GM12873 (cell line): ENCODE measurements around the gene HJV.

ENCODE experiments used
- TF ChIP-seq, protein P1 (sequence below): IDR thresholded peaks from 2 replicates; pipeline ENCODE4 v1.5.1; 2012; ENCODE audit warnings: low read depth, mild to moderate bottlenecking, moderate library complexity, low read length, control low read depth; ENCODE audit not compliant: insufficient read depth; ENCODE audit errors: missing control alignments

HJV gene, protein sequence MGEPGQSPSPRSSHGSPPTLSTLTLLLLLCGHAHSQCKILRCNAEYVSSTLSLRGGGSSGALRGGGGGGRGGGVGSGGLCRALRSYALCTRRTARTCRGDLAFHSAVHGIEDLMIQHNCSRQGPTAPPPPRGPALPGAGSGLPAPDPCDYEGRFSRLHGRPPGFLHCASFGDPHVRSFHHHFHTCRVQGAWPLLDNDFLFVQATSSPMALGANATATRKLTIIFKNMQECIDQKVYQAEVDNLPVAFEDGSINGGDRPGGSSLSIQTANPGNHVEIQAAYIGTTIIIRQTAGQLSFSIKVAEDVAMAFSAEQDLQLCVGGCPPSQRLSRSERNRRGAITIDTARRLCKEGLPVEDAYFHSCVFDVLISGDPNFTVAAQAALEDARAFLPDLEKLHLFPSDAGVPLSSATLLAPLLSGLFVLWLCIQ

DNA sequence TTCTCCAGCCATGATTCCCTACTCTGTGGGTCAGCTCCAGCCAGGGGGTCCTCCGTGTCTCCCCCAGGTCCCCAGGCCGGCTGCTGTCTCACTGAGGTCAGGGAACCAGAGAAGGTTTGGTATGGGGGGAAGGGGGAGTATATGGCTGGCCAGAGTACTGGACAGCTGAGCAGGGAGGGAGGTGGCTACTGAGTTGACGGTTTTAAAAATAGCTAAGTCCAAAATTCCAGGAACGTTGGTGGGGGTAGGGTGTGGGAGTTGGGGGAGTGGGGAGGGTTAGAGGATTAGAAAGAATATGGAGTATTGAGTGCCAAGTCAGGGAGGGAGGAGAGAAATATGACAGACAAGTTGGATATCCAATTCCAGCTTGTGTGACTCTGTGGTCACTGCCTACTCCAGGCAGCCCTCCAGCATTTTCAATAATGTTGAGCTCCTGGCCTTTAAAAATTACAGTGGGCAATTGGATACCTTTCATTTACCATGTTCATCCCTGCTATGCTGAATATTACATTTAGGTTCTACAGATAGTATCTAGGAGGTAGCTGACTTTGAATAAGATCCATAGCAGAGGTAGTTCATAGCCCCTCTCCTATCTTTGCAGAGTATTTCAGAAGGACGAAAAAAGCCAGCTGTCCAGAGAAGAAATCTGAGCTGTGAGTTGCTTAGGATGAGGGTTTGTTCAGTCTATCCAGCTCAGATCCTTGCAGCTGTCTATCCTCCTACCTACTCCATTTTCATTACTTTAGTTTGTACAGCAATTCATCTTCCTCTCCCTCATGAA lies at the start of gene HJV:
HJV (minus strand) TSS at position 114 of the 781 bp plus-strand sequence. CDS start 1,504 bp downstream, outside the sequence.
- TF ChIP-seq, protein P1, sequence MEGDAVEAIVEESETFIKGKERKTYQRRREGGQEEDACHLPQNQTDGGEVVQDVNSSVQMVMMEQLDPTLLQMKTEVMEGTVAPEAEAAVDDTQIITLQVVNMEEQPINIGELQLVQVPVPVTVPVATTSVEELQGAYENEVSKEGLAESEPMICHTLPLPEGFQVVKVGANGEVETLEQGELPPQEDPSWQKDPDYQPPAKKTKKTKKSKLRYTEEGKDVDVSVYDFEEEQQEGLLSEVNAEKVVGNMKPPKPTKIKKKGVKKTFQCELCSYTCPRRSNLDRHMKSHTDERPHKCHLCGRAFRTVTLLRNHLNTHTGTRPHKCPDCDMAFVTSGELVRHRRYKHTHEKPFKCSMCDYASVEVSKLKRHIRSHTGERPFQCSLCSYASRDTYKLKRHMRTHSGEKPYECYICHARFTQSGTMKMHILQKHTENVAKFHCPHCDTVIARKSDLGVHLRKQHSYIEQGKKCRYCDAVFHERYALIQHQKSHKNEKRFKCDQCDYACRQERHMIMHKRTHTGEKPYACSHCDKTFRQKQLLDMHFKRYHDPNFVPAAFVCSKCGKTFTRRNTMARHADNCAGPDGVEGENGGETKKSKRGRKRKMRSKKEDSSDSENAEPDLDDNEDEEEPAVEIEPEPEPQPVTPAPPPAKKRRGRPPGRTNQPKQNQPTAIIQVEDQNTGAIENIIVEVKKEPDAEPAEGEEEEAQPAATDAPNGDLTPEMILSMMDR: no peak

DNA sequence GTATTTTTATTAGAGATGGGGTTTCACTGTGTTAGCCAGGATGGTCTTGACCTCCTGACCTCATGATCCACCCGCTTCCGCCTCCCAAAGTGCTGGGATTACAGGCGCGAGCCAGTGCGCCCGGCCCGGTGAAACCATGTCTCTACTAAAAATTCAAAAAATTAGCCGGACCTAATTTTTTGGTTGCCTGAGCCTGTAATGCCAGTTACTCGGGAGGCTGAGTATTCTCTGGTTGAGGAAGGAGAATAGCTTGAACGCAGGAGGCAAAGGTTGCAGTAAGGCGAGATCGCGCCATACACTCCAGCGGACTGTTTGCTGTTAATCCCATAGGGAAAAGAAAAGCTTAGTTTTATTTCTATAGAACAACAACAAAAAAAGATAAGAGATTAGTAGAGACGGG lies 29.9 kb upstream of the HJV start:
- TF ChIP-seq, protein P1: no peak

GRCh38 chr1:146049436-146049835 lies 27.9 kb upstream of the HJV start:
- TF ChIP-seq, protein P1: no peak

GRCh38 chr1:146046664-146047063 lies 25.1 kb upstream of the HJV start:
- TF ChIP-seq, protein P1: no peak

- TF ChIP-seq, protein P1: no peak
Observed at GRCh38 chr1:146039844-146040194, 18.3 kb upstream of the HJV start.

GRCh38 chr1:146036965-146037646 lies 15.6 kb upstream of the HJV start:
- TF ChIP-seq, protein P1: no peak
